SK-N-SH treated with all-trans-retinoic acid at 6 μM for 48 hours (cell line): ENCODE data around the gene HDDC2.

ENCODE experiments used
- ATAC-seq: fragments of 200-7000 bp; cut with Tn5 transposase; 3 replicates; pipeline ENCODE4 v1.9.1; 2020; ENCODE audit warnings: mild to moderate bottlenecking, moderate library complexity
- ARNTL ChIP-seq: fragments of 450-650 bp; formaldehyde crosslinking; IDR thresholded peaks from 2 replicates; pipeline ENCODE4 v1.5.0; 2020; ENCODE audit warnings: low read depth, mild to moderate bottlenecking, moderate library complexity, borderline replicate concordance
- CREB5 ChIP-seq: fragments of 250-450 bp; sonication (Bioruptor Pico); IDR thresholded peaks from 2 replicates; pipeline ENCODE4 v1.5.1; 2020; ENCODE audit warnings: low read depth, mild to moderate bottlenecking, moderate library complexity
- CSDC2 ChIP-seq: fragments of 250-450 bp; sonication (Bioruptor Pico); IDR thresholded peaks from 2 replicates; pipeline ENCODE4 v1.5.0; 2020; ENCODE audit warnings: mild to moderate bottlenecking, moderate library complexity
- ESRRG ChIP-seq: fragments of 250-450 bp; sonication (Bioruptor Pico); IDR thresholded peaks from 2 replicates; pipeline ENCODE4 v1.6.1; 2021; ENCODE audit warnings: mild to moderate bottlenecking
- GLIS3 ChIP-seq: fragments of 250-450 bp; sonication (Bioruptor Pico); IDR thresholded peaks from 2 replicates; pipeline ENCODE4 v1.5.0; 2020; ENCODE audit warnings: mild to moderate bottlenecking, moderate library complexity
- ISL1 ChIP-seq: fragments of 250-450 bp; sonication (Bioruptor Pico); IDR thresholded peaks from 2 replicates; pipeline ENCODE4 v2.1.2; 2022; ENCODE audit warnings: mild to moderate bottlenecking, moderate library complexity
- OSR1 ChIP-seq: fragments of 250-450 bp; sonication (Bioruptor Pico); IDR thresholded peaks from 2 replicates; pipeline ENCODE4 v1.8.0; 2022; ENCODE audit warnings: moderate library complexity, mild to moderate bottlenecking, inconsistent platforms
- PATZ1 ChIP-seq: fragments of 250-450 bp; sonication (Bioruptor Pico); IDR thresholded peaks from 2 replicates; pipeline ENCODE4 v1.8.0; 2020; ENCODE audit warnings: mild to moderate bottlenecking, moderate library complexity, borderline replicate concordance
- PPARA ChIP-seq: fragments of 250-450 bp; sonication (Bioruptor Pico); IDR thresholded peaks from 2 replicates; pipeline ENCODE4 v1.5.0; 2020; ENCODE audit warnings: mild to moderate bottlenecking, borderline replicate concordance
- RARB ChIP-seq: fragments of 250-450 bp; sonication (Bioruptor Pico); IDR thresholded peaks from 2 replicates; pipeline ENCODE4 v1.8.0; 2021; ENCODE audit warnings: mild to moderate bottlenecking, moderate library complexity
- SNAI2 ChIP-seq: fragments of 250-450 bp; sonication (Bioruptor Pico); IDR thresholded peaks from 2 replicates; pipeline ENCODE4 v1.5.0; 2020; ENCODE audit warnings: mild to moderate bottlenecking, moderate library complexity
- TCF4 ChIP-seq: fragments of 250-450 bp; sonication (Bioruptor Pico); IDR thresholded peaks from 2 replicates; pipeline ENCODE4 v1.8.0; 2021; ENCODE audit warnings: mild to moderate bottlenecking, moderate library complexity, borderline replicate concordance
- TOX ChIP-seq: fragments of 250-450 bp; sonication (Bioruptor Pico); IDR thresholded peaks from 2 replicates; pipeline ENCODE4 v1.8.0; 2021; ENCODE audit warnings: mild to moderate bottlenecking, moderate library complexity, borderline replicate concordance
- TSHZ2 ChIP-seq: fragments of 250-450 bp; sonication (Bioruptor Pico); IDR thresholded peaks from 2 replicates; pipeline ENCODE4 v1.5.0; 2020; ENCODE audit warnings: mild to moderate bottlenecking, moderate library complexity
- ZFP3 ChIP-seq: fragments of 250-450 bp; sonication (Bioruptor Pico); IDR thresholded peaks from 2 replicates; pipeline ENCODE4 v1.5.0; 2020; ENCODE audit warnings: mild to moderate bottlenecking, moderate library complexity
- ZFP30 ChIP-seq: fragments of 450-650 bp; formaldehyde crosslinking; IDR thresholded peaks from 2 replicates; pipeline ENCODE4 v1.5.0; 2022; ENCODE audit warnings: mild to moderate bottlenecking, moderate library complexity
- ZNF565 ChIP-seq: fragments of 450-650 bp; formaldehyde crosslinking; conservative IDR thresholded peaks from 2 replicates; pipeline ENCODE4 v1.5.0; 2020; ENCODE audit warnings: low read depth, mild to moderate bottlenecking, moderate library complexity
- ZNF8 ChIP-seq: fragments of 450-650 bp; formaldehyde crosslinking; IDR thresholded peaks from 2 replicates; pipeline ENCODE4 v1.5.0; 2020; ENCODE audit warnings: mild to moderate bottlenecking, moderate library complexity
- TF ChIP-seq, protein P1 (sequence below): fragments of 250-450 bp; sonication (Bioruptor Pico); IDR thresholded peaks from 2 replicates; pipeline ENCODE4 v1.5.1; 2021; ENCODE audit warnings: mild to moderate bottlenecking, moderate library complexity
- TF ChIP-seq, protein P2 (sequence below): fragments of 250-450 bp; sonication (Bioruptor Pico); IDR thresholded peaks from 2 replicates; pipeline ENCODE4 v1.8.0; 2021; ENCODE audit warnings: low read depth, mild to moderate bottlenecking, moderate library complexity, borderline replicate concordance

Gene HDDC2

DNA sequence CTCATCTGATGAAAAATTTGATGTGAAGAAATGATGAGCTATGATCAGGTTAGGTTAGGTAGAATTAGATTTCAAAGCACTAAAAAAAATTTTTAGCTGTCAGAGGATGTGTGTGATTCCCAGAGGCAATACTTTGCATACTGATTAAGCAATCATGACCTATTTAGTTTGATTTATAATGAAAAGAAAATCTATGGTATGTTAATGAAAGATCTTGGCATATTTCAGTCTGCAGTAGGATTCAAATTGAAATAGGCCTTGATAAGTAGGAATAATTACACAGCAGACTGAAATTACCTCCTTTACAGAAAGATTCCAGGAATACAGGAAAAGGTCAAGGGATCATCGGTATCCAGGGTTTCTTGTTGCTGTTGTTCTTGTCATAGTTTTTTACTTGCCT lies 69.3 kb downstream of the HDDC2 start:
- ATAC-seq = no peak
- TF ChIP-seq ARNTL (CRISPR knock-in tag) (no peak), ESRRG (CRISPR knock-in tag) (no peak), GLIS3 (CRISPR knock-in tag) (no peak), OSR1 (no peak), ZNF565 (CRISPR knock-in tag) (no peak), RARB (CRISPR knock-in tag) (no peak), ISL1 (CRISPR knock-in tag) (no peak)

GRCh38 chr6:125231574-125232343 lies 70.0 kb downstream of the HDDC2 start:
- TF ChIP-seq ESRRG (CRISPR knock-in tag) = no peak
- TF ChIP-seq ISL1 (CRISPR knock-in tag) = no peak
- no peak for TF ChIP-seq RARB (CRISPR knock-in tag)
- no peak for TF ChIP-seq OSR1
- TF ChIP-seq CREB5 (CRISPR knock-in tag) = no peak
- TF ChIP-seq GLIS3 (CRISPR knock-in tag) = no peak
- no peak for TF ChIP-seq CSDC2
- TF ChIP-seq ZFP3 (CRISPR knock-in tag) = no peak
- TF ChIP-seq, protein P1, sequence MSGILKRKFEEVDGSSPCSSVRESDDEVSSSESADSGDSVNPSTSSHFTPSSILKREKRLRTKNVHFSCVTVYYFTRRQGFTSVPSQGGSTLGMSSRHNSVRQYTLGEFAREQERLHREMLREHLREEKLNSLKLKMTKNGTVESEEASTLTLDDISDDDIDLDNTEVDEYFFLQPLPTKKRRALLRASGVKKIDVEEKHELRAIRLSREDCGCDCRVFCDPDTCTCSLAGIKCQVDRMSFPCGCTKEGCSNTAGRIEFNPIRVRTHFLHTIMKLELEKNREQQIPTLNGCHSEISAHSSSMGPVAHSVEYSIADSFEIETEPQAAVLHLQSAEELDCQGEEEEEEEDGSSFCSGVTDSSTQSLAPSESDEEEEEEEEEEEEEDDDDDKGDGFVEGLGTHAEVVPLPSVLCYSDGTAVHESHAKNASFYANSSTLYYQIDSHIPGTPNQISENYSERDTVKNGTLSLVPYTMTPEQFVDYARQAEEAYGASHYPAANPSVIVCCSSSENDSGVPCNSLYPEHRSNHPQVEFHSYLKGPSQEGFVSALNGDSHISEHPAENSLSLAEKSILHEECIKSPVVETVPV (CRISPR knock-in tag) = no peak
- TF ChIP-seq TCF4 (CRISPR knock-in tag) = no peak
- TF ChIP-seq, protein P2, sequence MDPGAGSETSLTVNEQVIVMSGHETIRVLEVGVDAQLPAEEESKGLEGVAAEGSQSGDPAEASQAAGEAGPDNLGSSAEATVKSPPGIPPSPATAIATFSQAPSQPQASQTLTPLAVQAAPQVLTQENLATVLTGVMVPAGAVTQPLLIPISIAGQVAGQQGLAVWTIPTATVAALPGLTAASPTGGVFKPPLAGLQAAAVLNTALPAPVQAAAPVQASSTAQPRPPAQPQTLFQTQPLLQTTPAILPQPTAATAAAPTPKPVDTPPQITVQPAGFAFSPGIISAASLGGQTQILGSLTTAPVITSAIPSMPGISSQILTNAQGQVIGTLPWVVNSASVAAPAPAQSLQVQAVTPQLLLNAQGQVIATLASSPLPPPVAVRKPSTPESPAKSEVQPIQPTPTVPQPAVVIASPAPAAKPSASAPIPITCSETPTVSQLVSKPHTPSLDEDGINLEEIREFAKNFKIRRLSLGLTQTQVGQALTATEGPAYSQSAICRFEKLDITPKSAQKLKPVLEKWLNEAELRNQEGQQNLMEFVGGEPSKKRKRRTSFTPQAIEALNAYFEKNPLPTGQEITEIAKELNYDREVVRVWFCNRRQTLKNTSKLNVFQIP (CRISPR knock-in tag) = no peak
- no peak for TF ChIP-seq ZNF8
- TF ChIP-seq PPARA (CRISPR knock-in tag) = no peak
- no peak for TF ChIP-seq TSHZ2 (CRISPR knock-in tag)
- TF ChIP-seq ARNTL (CRISPR knock-in tag) = no peak
- no peak for TF ChIP-seq PATZ1 (CRISPR knock-in tag)
- no peak for ATAC-seq

DNA sequence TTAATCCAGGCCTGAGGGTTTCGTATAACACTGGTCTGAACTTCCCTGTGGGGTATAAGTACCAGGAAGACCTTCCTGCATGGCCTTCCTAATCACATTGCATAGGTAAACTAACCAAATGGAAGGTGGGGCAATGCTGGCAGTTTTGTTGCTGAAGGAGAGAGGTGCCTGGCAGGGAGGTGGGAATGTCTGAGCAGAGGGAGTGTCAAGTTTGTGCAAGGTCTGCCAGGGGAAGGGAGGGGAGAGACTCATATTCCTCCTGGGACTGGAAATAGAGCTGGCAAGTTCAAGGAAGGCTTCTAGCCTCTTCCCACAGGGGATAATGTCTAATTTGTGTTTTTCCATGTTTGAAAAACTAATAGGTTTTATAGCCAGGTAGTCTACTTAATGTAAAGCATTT lies 70.6 kb downstream of the HDDC2 start:
- TF ChIP-seq ZNF565 (CRISPR knock-in tag) = no peak
- TF ChIP-seq, all 23 proteins: peak for 0
- no peak for ATAC-seq

- ATAC-seq = no peak
- TF ChIP-seq ZFP30 (CRISPR knock-in tag) (no peak), CSDC2 (no peak), ARNTL (CRISPR knock-in tag) (no peak), CREB5 (CRISPR knock-in tag) (no peak), SNAI2 (CRISPR knock-in tag) (no peak), TCF4 (CRISPR knock-in tag) (no peak), TOX (CRISPR knock-in tag) (no peak)
- TF ChIP-seq, protein P1 (CRISPR knock-in tag) = no peak
- TF ChIP-seq, protein P2 (CRISPR knock-in tag) = no peak
Measured at GRCh38 chr6:125230674-125231073, 71.1 kb downstream of the HDDC2 start.
